H9 (cell line): Measurements from ENCODE around the gene AHNAK2. TPM values are rescaled to one million over a fixed set of nuclear protein-coding genes. Genes with fewer than 3 reads are reported as not detected.
A peak's percentile ranks its signal among the peaks of the same experiment; 100 is the strongest.

ENCODE experiments used
- DNase-seq: peaks from one replicate; pipeline ENCODE4 v3.0.0-alpha.2; 2017
- H2AFZ ChIP-seq: one replicate; pipeline ENCODE4 v1.6.1; 2013; ENCODE audit warnings: mild to moderate bottlenecking, low read length, control low read depth, moderate library complexity
- H2AK5ac ChIP-seq: 2 replicates; pipeline ENCODE4 v1.6.1; 2013; ENCODE audit warnings: low read length, control low read depth, mixed read lengths; ENCODE audit not compliant: insufficient read length
- H2BK120ac ChIP-seq: one replicate; pipeline ENCODE4 v1.6.1; 2013; ENCODE audit warnings: low read depth, mild to moderate bottlenecking, low read length, control low read depth, inconsistent platforms; ENCODE audit not compliant: poor library complexity, severe bottlenecking
- H2BK12ac ChIP-seq: 2 replicates; pipeline ENCODE4 v1.6.1; 2013; ENCODE audit warnings: low read length, control low read depth, mixed read lengths, low read depth; ENCODE audit not compliant: insufficient read length
- H2BK15ac ChIP-seq: 2 replicates; pipeline ENCODE4 v1.6.1; 2013; ENCODE audit warnings: low read depth, low read length, control low read depth
- H2BK20ac ChIP-seq: one replicate; pipeline ENCODE4 v1.6.1; 2013; ENCODE audit warnings: low read depth, mild to moderate bottlenecking, low read length, control low read depth, inconsistent platforms; ENCODE audit not compliant: poor library complexity, severe bottlenecking
- H2BK5ac ChIP-seq: 2 replicates; pipeline ENCODE4 v1.6.1; 2013; ENCODE audit warnings: low read length, control low read depth, mixed read lengths; ENCODE audit not compliant: insufficient read length
- H3K14ac ChIP-seq: 2 replicates; pipeline ENCODE4 v1.6.1; 2013; ENCODE audit warnings: low read length, control low read depth; ENCODE audit not compliant: insufficient read depth
- H3K18ac ChIP-seq: 2 replicates; pipeline ENCODE4 v1.6.1; 2013; ENCODE audit warnings: low read depth, mild to moderate bottlenecking, mixed read lengths, low read length, control low read depth; ENCODE audit not compliant: insufficient read length
- H3K23ac ChIP-seq: 2 replicates; pipeline ENCODE4 v1.6.1; 2013; ENCODE audit warnings: low read length, control low read depth, mixed read lengths, low read depth; ENCODE audit not compliant: insufficient read length
- H3K23me2 ChIP-seq: 2 replicates; pipeline ENCODE4 v1.6.1; 2013; ENCODE audit warnings: low read depth, mild to moderate bottlenecking, mixed read lengths, low read length, control low read depth; ENCODE audit not compliant: insufficient read length, poor library complexity, severe bottlenecking
- H3K27ac ChIP-seq: 2 replicates; pipeline ENCODE4 v1.5.1; 2013; ENCODE audit warnings: low read length, control low read depth, mixed read lengths, low read depth; ENCODE audit not compliant: insufficient read length
- H3K27me3 ChIP-seq: 2 replicates; pipeline ENCODE4 v1.6.1; 2013; ENCODE audit warnings: low read length, control low read depth, inconsistent platforms; ENCODE audit not compliant: insufficient read depth
- H3K4ac ChIP-seq: 2 replicates; pipeline ENCODE4 v1.6.1; 2013; ENCODE audit warnings: low read depth, mild to moderate bottlenecking, control low read depth, inconsistent platforms, low read length, moderate library complexity
- H3K4me1 ChIP-seq: 2 replicates; pipeline ENCODE4 v1.6.1; 2013; ENCODE audit warnings: low read length, control low read depth, inconsistent platforms; ENCODE audit not compliant: insufficient read depth
- H3K4me2 ChIP-seq: 2 replicates; pipeline ENCODE4 v1.6.1; 2013; ENCODE audit warnings: low read length, control low read depth, mixed read lengths; ENCODE audit not compliant: insufficient read length, insufficient read depth
- H3K56ac ChIP-seq: 2 replicates; pipeline ENCODE4 v1.6.1; 2013; ENCODE audit warnings: low read depth, mild to moderate bottlenecking, mixed read lengths, low read length, control low read depth; ENCODE audit not compliant: insufficient read length
- H3K79me1 ChIP-seq: 2 replicates; pipeline ENCODE4 v1.6.1; 2013; ENCODE audit warnings: low read depth, mild to moderate bottlenecking, moderate library complexity, low read length, control low read depth, inconsistent platforms; ENCODE audit not compliant: insufficient read depth, poor library complexity, severe bottlenecking
- H3K79me2 ChIP-seq: 2 replicates; pipeline ENCODE4 v1.6.1; 2013; ENCODE audit warnings: low read length, control low read depth, inconsistent platforms; ENCODE audit not compliant: insufficient read depth
- H3K9ac ChIP-seq: 2 replicates; pipeline ENCODE4 v1.6.1; 2013; ENCODE audit warnings: low read length, control low read depth, mixed read lengths; ENCODE audit not compliant: insufficient read length; ENCODE audit errors: extremely low read depth
- H3K9me3 ChIP-seq: one replicate; pipeline ENCODE4 v1.6.1; 2013; ENCODE audit warnings: low read depth, low read length, inconsistent platforms; ENCODE audit not compliant: control insufficient read depth
- H3T11ph ChIP-seq: one replicate; pipeline ENCODE4 v1.6.1; 2013; ENCODE audit warnings: mild to moderate bottlenecking, low read length, control low read depth, inconsistent platforms
- H4K20me1 ChIP-seq: one replicate; pipeline ENCODE4 v1.6.1; 2013; ENCODE audit not compliant: control insufficient read depth, insufficient read length, insufficient read depth
- H4K5ac ChIP-seq: 2 replicates; pipeline ENCODE4 v1.6.1; 2013; ENCODE audit warnings: low read depth, mild to moderate bottlenecking, mixed read lengths, low read length, control low read depth; ENCODE audit not compliant: insufficient read length
- H4K8ac ChIP-seq: replicated peaks from 2 replicates; pipeline ENCODE4 v1.6.1; 2013; ENCODE audit warnings: low read length, control low read depth, mixed read lengths, low read depth; ENCODE audit not compliant: insufficient read length
- H4K91ac ChIP-seq: 2 replicates; pipeline ENCODE4 v1.6.1; 2013; ENCODE audit warnings: low read depth, mild to moderate bottlenecking, moderate library complexity, mixed read lengths, low read length, control low read depth; ENCODE audit not compliant: insufficient read length
- H3K27ac Mint-ChIP-seq, 3 experiments: 2 replicates in 2 of 3; 3 replicates in 1 of 3; pipeline ENCODE4 v1.8.0; 2020 to 2021; ENCODE audit warnings: mixed read lengths in 3 of 3, mild to moderate bottlenecking in 1 of 3, moderate library complexity in 1 of 3
- H3K27me3 Mint-ChIP-seq: 2 replicates; pipeline ENCODE4 v1.8.0; 2021; ENCODE audit warnings: low read depth, mild to moderate bottlenecking, moderate library complexity, mixed read lengths
- H3K36me3 Mint-ChIP-seq, 3 experiments: 2 replicates in 2 of 3; 3 replicates in 1 of 3; pipeline ENCODE4 v1.8.0; 2020 to 2021; ENCODE audit warnings: low read depth in 3 of 3, mixed read lengths in 3 of 3; ENCODE audit not compliant: insufficient read depth in 1 of 3
- H3K4me1 Mint-ChIP-seq, 2 experiments: 2 replicates each; pipeline ENCODE4 v1.8.0; 2020; ENCODE audit warnings: mixed read lengths in 2 of 2
- H3K4me3 Mint-ChIP-seq, 2 experiments: 2 replicates in 1 of 2; 3 replicates in 1 of 2; pipeline ENCODE4 v1.8.0; 2020 to 2021; ENCODE audit warnings: mild to moderate bottlenecking in 2 of 2, mixed read lengths in 2 of 2, moderate library complexity in 1 of 2
- H3K9me3 Mint-ChIP-seq, 2 experiments: 2 replicates in 1 of 2; 3 replicates in 1 of 2; pipeline ENCODE4 v1.8.0; 2020; ENCODE audit warnings: mild to moderate bottlenecking in 2 of 2, mixed read lengths in 2 of 2, moderate library complexity in 1 of 2
- CTCF ChIP-seq: fragments of 200-600 bp; sonication (generic); conservative IDR thresholded peaks from 3 replicates; pipeline ENCODE4 v1.8.0; 2021; ENCODE audit warnings: antibody characterized with exemption, mild to moderate bottlenecking
- WGBS: extraction: QIAGEN DNeasy Blood & Tissue Kit; methylation state at CpG from one replicate; pipeline ENCODE4 v1.1.7; 2013; ENCODE audit warnings: missing lambda C conversion rate, low lambda C conversion rate, mixed read lengths; ENCODE audit not compliant: insufficient read length; ENCODE audit errors: extremely low coverage; 5-methylcytosine and 5-hydroxymethylcytosine counted together
- total RNA-seq: library from RNA; stranded (reverse); gene quantifications from 2 replicates; pipeline ENCODE4 v1.2.1, GENCODE V29; 2021

Gene AHNAK2
- total RNA-seq, 1 experiment from 2014 or later = 2.8 TPM

DNA sequence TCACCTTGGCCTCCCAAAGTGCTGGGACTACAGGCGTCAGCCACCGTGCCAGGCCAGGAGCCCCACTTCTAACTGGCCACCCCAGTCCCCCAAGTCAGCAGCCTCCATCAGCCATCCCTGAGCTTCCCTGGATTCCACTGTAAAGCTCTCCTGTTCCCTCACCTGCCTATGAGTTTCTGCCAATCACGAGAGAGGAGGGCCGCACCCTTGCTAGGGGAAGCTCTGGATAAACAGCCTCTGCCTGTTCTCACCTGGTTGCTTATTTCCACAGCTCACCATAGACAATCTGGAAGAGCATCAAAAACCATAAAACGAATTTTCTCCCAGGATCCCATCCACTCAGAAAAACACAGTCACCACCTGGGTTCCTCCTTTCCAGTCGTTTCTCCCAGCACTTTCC is 37.7 kb upstream of the AHNAK2 start:
- no CpG with 5 or more reads among the region's 6 CpGs for WGBS
- H3K27ac ChIP-seq = no peak overlapping the region
- no peak overlapping the region for H2BK12ac ChIP-seq
- H4K20me1 ChIP-seq = peaks cover 3% of the 10 kb centered on the region
- H3K79me1 ChIP-seq = peaks cover 34% of the 10 kb centered on the region
- H2BK15ac ChIP-seq = no peak overlapping the region
- Mint-ChIP-seq H3K36me3 (peaks cover 15 to 50% (median 44%) of the 10 kb centered on the region in 3 experiments; a peak in 6 of 7 replicates), H3K27ac (peak overlapping the region; percentile 46 to 88 (median 61); a peak in 4 of 7 replicates), H3K4me3 (peak overlapping the region in 1 of 2 experiments; percentile 30; a peak in 1 of 5 replicates), H3K4me1 (peaks cover 57 to 74% of the 10 kb centered on the region in 2 experiments), H3K27me3 (no peaks in the 10 kb centered on the region; the same call in 1 of the 2 replicates), H3K9me3 (peaks cover 0 to 2% of the 10 kb centered on the region in 2 experiments; a peak in 1 of 5 replicates)
- H3K4me2 ChIP-seq = no peak overlapping the region
- no peak overlapping the region for H3K9ac ChIP-seq
- no peak for DNase-seq
- H4K5ac ChIP-seq = no peak overlapping the region
- H2BK20ac ChIP-seq = no peak overlapping the region
- no peak overlapping the region for H3K18ac ChIP-seq
- TF ChIP-seq CTCF = no peak
- H3K4me1 ChIP-seq = peaks cover 5% of the 10 kb centered on the region; the same call in 1 of the 2 replicates
- no peak overlapping the region for H3K23ac ChIP-seq
- H3K9me3 ChIP-seq = no peaks in the 10 kb centered on the region
- H3K56ac ChIP-seq = no peak overlapping the region
- H2BK5ac ChIP-seq = no peak overlapping the region
- H4K91ac ChIP-seq = no peak overlapping the region
- H3K14ac ChIP-seq = no peak overlapping the region
- no peak overlapping the region for H2BK120ac ChIP-seq
- no peak overlapping the region for H3T11ph ChIP-seq
- no peak overlapping the region for H4K8ac ChIP-seq
- peaks cover 76% of the 10 kb centered on the region for H3K79me2 ChIP-seq
- no peaks in the 10 kb centered on the region for H3K27me3 ChIP-seq
- no peak overlapping the region for H2AK5ac ChIP-seq
- H3K4ac ChIP-seq = no peak overlapping the region
- no peak overlapping the region for H2AFZ ChIP-seq
- peaks cover 6% of the 10 kb centered on the region for H3K23me2 ChIP-seq
